HEK293 (cell line): Measurements from ENCODE around the gene TAOK3.

ENCODE experiments used
- CTCF ChIA-PET: fragments of 350-600 bp; formaldehyde crosslinking; extraction: SDS; loops from one replicate; lab custom pipeline; 2021; ENCODE audit warnings: antibody characterized with exemption; lab: Yijun Ruan, JAX
- POLR2A ChIA-PET: fragments of 300-600 bp; formaldehyde crosslinking; extraction: SDS; loops from one replicate; lab custom pipeline; 2020; ENCODE audit warnings: antibody characterized with exemption, inconsistent platforms; lab: Yijun Ruan, JAX
- H3K27ac ChIP-seq: fragments of 200-500 bp; sonication (Bioruptor generic); 2 replicates; pipeline ENCODE4 v1.5.1; 2014; ENCODE audit warnings: low read depth, low read length, control low read depth, inconsistent platforms; ENCODE audit errors: extremely low read depth
- H3K36me3 ChIP-seq, 2 experiments: fragments of 200-500 bp in 1 of 2; sonication (Bioruptor generic) in 1 of 2; 1 replicate in 1 of 2; 2 replicates in 1 of 2; pipeline ENCODE4 v1.5.1; 2014 to 2017; ENCODE audit warnings: inconsistent platforms in 2 of 2, low read length in 2 of 2; ENCODE audit not compliant: control insufficient read depth in 2 of 2, insufficient read depth in 1 of 2
- H3K4me1 ChIP-seq: fragments of 200-500 bp; sonication (Bioruptor generic); 2 replicates; pipeline ENCODE4 v1.5.1; 2014; ENCODE audit warnings: mild to moderate bottlenecking, low read length, inconsistent platforms; ENCODE audit not compliant: control insufficient read depth, insufficient read depth
- H3K4me3 ChIP-seq: 2 replicates; pipeline ENCODE4 v1.5.1; 2011; ENCODE audit warnings: low read depth, mild to moderate bottlenecking, control low read depth, low read length, moderate library complexity
- H3K9me3 ChIP-seq: fragments of 200-500 bp; sonication (Bioruptor generic); 2 replicates; pipeline ENCODE4 v1.5.1; 2014; ENCODE audit warnings: low read depth, low read length, inconsistent platforms; ENCODE audit not compliant: control insufficient read depth, insufficient read depth
- KLF1 ChIP-seq: fragments of 450-650 bp; formaldehyde crosslinking; IDR thresholded peaks from 2 replicates; pipeline ENCODE4 v1.5.1; 2016; ENCODE audit warnings: missing biosample characterization, missing genetic modification characterization
- SETDB1 ChIP-seq: IDR thresholded peaks from one replicate; pipeline ENCODE4 v1.6.1; 2017; ENCODE audit warnings: mild to moderate bottlenecking, low read length, moderate library complexity, mixed read lengths; ENCODE audit not compliant: insufficient read length
- SP3 ChIP-seq: fragments of 450-650 bp; formaldehyde crosslinking; IDR thresholded peaks from 2 replicates; pipeline ENCODE4 v1.5.1; 2016; ENCODE audit warnings: missing biosample characterization, missing genetic modification characterization
- SP7 ChIP-seq: fragments of 450-650 bp; formaldehyde crosslinking; IDR thresholded peaks from 2 replicates; pipeline ENCODE4 v1.5.1; 2016; ENCODE audit warnings: missing biosample characterization, missing genetic modification characterization
- WT1 ChIP-seq: fragments of 450-650 bp; formaldehyde crosslinking; IDR thresholded peaks from 2 replicates; pipeline ENCODE4 v1.5.1; 2016; ENCODE audit warnings: missing biosample characterization, missing genetic modification characterization
- ZNF140 ChIP-seq: fragments of 450-650 bp; formaldehyde crosslinking; IDR thresholded peaks from 2 replicates; pipeline ENCODE4 v1.5.1; 2016; ENCODE audit warnings: missing biosample characterization, missing genetic modification characterization
- ZNF146 ChIP-seq: fragments of 450-650 bp; formaldehyde crosslinking; IDR thresholded peaks from 2 replicates; pipeline ENCODE4 v1.5.1; 2016; ENCODE audit warnings: missing biosample characterization, missing genetic modification characterization
- ZNF18 ChIP-seq: fragments of 450-650 bp; formaldehyde crosslinking; IDR thresholded peaks from 2 replicates; pipeline ENCODE4 v1.5.1; 2016; ENCODE audit warnings: missing biosample characterization, missing genetic modification characterization
- ZNF2 ChIP-seq: fragments of 450-650 bp; formaldehyde crosslinking; IDR thresholded peaks from 2 replicates; pipeline ENCODE4 v1.5.1; 2016; ENCODE audit warnings: missing biosample characterization, missing genetic modification characterization
- ZNF214 ChIP-seq: fragments of 450-650 bp; formaldehyde crosslinking; IDR thresholded peaks from 2 replicates; pipeline ENCODE4 v1.5.1; 2017; ENCODE audit warnings: missing biosample characterization, mild to moderate bottlenecking, missing genetic modification characterization, borderline replicate concordance
- ZNF302 ChIP-seq: fragments of 450-650 bp; formaldehyde crosslinking; IDR thresholded peaks from 2 replicates; pipeline ENCODE4 v1.5.1; 2016; ENCODE audit warnings: missing biosample characterization, missing genetic modification characterization, low read depth
- ZNF366 ChIP-seq: fragments of 450-650 bp; formaldehyde crosslinking; conservative IDR thresholded peaks from 2 replicates; pipeline ENCODE4 v1.5.1; 2016; ENCODE audit warnings: missing biosample characterization, missing genetic modification characterization
- ZNF521 ChIP-seq: fragments of 450-650 bp; formaldehyde crosslinking; IDR thresholded peaks from 2 replicates; pipeline ENCODE4 v1.5.1; 2017; ENCODE audit warnings: missing biosample characterization, mild to moderate bottlenecking, missing genetic modification characterization
- ZNF560 ChIP-seq: fragments of 450-650 bp; formaldehyde crosslinking; IDR thresholded peaks from 2 replicates; pipeline ENCODE4 v1.5.1; 2017; ENCODE audit warnings: missing biosample characterization, missing genetic modification characterization, borderline replicate concordance
- ZNF580 ChIP-seq: fragments of 450-650 bp; formaldehyde crosslinking; IDR thresholded peaks from 2 replicates; pipeline ENCODE4 v1.5.1; 2016; ENCODE audit warnings: missing biosample characterization, missing genetic modification characterization
- ZNF658 ChIP-seq: fragments of 450-650 bp; formaldehyde crosslinking; IDR thresholded peaks from 2 replicates; pipeline ENCODE4; 2016; ENCODE audit warnings: missing biosample characterization, missing genetic modification characterization
- ZNF777 ChIP-seq: fragments of 450-650 bp; formaldehyde crosslinking; IDR thresholded peaks from 2 replicates; pipeline ENCODE4 v1.5.1; 2017; ENCODE audit warnings: missing biosample characterization, missing genetic modification characterization, borderline replicate concordance
- ZNF830 ChIP-seq: fragments of 450-650 bp; IDR thresholded peaks from 2 replicates; pipeline ENCODE4 v1.5.0; 2018; ENCODE audit warnings: missing biosample characterization, missing genetic modification characterization, low read depth, mild to moderate bottlenecking, moderate library complexity
- ZNF837 ChIP-seq: fragments of 450-650 bp; formaldehyde crosslinking; IDR thresholded peaks from 2 replicates; pipeline ENCODE4 v1.5.1; 2016; ENCODE audit warnings: missing biosample characterization, missing genetic modification characterization
- ZNF843 ChIP-seq: fragments of 450-650 bp; formaldehyde crosslinking; IDR thresholded peaks from 2 replicates; pipeline ENCODE4 v1.5.1; 2016; ENCODE audit warnings: missing biosample characterization, missing genetic modification characterization
- ZXDB ChIP-seq: fragments of 450-650 bp; formaldehyde crosslinking; IDR thresholded peaks from 2 replicates; pipeline ENCODE4 v1.5.1; 2016; ENCODE audit warnings: missing biosample characterization, missing genetic modification characterization
- TF ChIP-seq, protein P1 (sequence below): fragments of 450-650 bp; formaldehyde crosslinking; IDR thresholded peaks from 2 replicates; pipeline ENCODE4 v1.5.1; 2016; ENCODE audit warnings: missing biosample characterization, missing genetic modification characterization
- TF ChIP-seq, protein P2 (sequence below): fragments of 450-650 bp; formaldehyde crosslinking; optimal IDR thresholded peaks from 2 replicates; pipeline ENCODE3; 2016; ENCODE audit warnings: missing biosample characterization, mild to moderate bottlenecking, missing genetic modification characterization
- TF ChIP-seq, protein P3 (sequence below): fragments of 450-650 bp; formaldehyde crosslinking; IDR thresholded peaks from 2 replicates; pipeline ENCODE4 v1.5.1; 2016; ENCODE audit warnings: missing biosample characterization, missing genetic modification characterization

TAOK3 gene

DNA sequence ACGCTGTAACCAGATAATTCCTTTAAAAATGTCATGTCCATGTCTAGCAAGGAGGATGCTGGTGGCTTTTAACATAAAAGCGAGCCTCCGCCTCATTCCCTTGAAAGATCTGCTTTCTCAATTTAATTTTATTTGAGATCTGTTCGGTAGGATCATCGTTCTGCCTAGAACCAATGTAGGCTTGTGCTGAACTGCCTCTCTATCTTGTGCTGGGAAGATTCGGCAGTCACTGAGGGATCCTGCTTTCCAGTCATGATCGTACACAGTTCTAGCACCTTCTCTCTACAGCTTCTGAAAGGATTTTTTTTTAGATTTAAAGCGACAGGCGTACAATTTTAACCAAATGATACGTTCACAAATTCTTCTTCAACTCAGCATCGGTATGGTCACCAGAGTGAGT, 182.4 kb downstream of the TAOK3 start:
- no peaks in the 10 kb centered on the region for H3K36me3 ChIP-seq
- CTCF ChIA-PET, result no interaction called here
- H3K27ac ChIP-seq, result no peak overlapping the region
- TF ChIP-seq ZXDB (tag by site-specific recombination), result no peak
- TF ChIP-seq, protein P1, sequence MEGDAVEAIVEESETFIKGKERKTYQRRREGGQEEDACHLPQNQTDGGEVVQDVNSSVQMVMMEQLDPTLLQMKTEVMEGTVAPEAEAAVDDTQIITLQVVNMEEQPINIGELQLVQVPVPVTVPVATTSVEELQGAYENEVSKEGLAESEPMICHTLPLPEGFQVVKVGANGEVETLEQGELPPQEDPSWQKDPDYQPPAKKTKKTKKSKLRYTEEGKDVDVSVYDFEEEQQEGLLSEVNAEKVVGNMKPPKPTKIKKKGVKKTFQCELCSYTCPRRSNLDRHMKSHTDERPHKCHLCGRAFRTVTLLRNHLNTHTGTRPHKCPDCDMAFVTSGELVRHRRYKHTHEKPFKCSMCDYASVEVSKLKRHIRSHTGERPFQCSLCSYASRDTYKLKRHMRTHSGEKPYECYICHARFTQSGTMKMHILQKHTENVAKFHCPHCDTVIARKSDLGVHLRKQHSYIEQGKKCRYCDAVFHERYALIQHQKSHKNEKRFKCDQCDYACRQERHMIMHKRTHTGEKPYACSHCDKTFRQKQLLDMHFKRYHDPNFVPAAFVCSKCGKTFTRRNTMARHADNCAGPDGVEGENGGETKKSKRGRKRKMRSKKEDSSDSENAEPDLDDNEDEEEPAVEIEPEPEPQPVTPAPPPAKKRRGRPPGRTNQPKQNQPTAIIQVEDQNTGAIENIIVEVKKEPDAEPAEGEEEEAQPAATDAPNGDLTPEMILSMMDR (tag by site-specific recombination), result no peak
- TF ChIP-seq, protein P2, sequence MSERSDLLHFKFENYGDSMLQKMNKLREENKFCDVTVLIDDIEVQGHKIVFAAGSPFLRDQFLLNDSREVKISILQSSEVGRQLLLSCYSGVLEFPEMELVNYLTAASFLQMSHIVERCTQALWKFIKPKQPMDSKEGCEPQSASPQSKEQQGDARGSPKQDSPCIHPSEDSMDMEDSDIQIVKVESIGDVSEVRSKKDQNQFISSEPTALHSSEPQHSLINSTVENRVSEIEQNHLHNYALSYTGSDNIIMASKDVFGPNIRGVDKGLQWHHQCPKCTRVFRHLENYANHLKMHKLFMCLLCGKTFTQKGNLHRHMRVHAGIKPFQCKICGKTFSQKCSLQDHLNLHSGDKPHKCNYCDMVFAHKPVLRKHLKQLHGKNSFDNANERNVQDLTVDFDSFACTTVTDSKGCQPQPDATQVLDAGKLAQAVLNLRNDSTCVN (tag by site-specific recombination), result no peak
- TF ChIP-seq KLF1, result no peak
- no peak for TF ChIP-seq ZNF658 (tag by site-specific recombination)
- TF ChIP-seq ZNF777 (tag by site-specific recombination), result no peak
- TF ChIP-seq, protein P3, sequence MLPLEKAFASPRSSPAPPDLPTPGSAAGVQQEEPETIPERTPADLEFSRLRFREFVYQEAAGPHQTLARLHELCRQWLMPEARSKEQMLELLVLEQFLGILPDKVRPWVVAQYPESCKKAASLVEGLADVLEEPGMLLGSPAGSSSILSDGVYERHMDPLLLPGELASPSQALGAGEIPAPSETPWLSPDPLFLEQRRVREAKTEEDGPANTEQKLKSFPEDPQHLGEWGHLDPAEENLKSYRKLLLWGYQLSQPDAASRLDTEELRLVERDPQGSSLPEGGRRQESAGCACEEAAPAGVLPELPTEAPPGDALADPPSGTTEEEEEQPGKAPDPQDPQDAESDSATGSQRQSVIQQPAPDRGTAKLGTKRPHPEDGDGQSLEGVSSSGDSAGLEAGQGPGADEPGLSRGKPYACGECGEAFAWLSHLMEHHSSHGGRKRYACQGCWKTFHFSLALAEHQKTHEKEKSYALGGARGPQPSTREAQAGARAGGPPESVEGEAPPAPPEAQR (tag by site-specific recombination), result no peak
- no peak for TF ChIP-seq ZNF140 (tag by site-specific recombination)
- POLR2A ChIA-PET, result no interaction called here
- peaks cover 4% of the 10 kb centered on the region; the same call in 1 of the 2 replicates for H3K4me1 ChIP-seq
- no peak overlapping the region for H3K4me3 ChIP-seq
- no peaks in the 10 kb centered on the region for H3K9me3 ChIP-seq

DNA sequence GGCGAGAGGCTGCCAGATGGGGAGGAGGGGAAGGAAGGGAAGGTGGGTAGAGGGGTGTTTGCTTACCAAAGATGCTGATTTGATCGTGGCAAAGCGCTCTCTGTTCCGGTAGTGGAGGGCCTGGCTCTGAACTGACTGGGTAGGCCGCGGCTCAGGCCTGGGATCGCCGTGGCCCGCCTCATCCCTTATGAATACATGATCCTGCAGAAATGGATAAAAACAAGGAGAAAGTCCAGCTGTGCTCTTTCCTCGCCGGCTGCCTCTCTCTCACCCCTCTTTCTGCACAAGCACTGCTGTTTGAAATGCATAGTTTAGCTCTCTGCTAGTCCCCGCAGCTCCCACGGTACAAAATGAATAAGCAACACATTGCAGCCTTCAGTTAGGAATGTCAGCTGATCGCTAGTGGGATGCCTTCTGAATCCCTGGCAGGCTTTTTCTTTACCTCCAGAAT, 182.9 kb downstream of the TAOK3 start:
- CTCF ChIA-PET, result no interaction called here
- Histone ChIP-seq H3K4me1 (peaks cover 4% of the 10 kb centered on the region; the same call in 1 of the 2 replicates), H3K9me3 (no peaks in the 10 kb centered on the region), H3K4me3 (no peak overlapping the region), H3K36me3 (no peaks in the 10 kb centered on the region), H3K27ac (no peak overlapping the region)
- POLR2A ChIA-PET, result no interaction called here
- TF ChIP-seq ZNF580 (no peak), ZNF521 (tag by site-specific recombination) (no peak), ZNF302 (tag by site-specific recombination) (no peak), ZNF830 (tag by site-specific recombination) (no peak), ZNF18 (tag by site-specific recombination) (no peak), ZNF837 (tag by site-specific recombination) (no peak), ZNF146 (tag by site-specific recombination) (no peak), ZNF843 (tag by site-specific recombination) (no peak), WT1 (no peak), ZNF366 (tag by site-specific recombination) (no peak), SP3 (no peak), SETDB1 (no peak), ZNF560 (no peak), SP7 (tag by site-specific recombination) (no peak), ZNF2 (tag by site-specific recombination) (no peak), ZNF214 (tag by site-specific recombination) (no peak)
